GM23248 (cell line): Measurements from ENCODE around the gene IVL.

Experiments used
- EZH2 ChIP-seq: fragments of 200-600 bp; sonication (generic); IDR thresholded peaks from 2 replicates; pipeline ENCODE4 v1.6.1; 2018; ENCODE audit warnings: antibody characterized with exemption, mild to moderate bottlenecking; ENCODE audit not compliant: insufficient read depth, poor library complexity, severe bottlenecking
- EZH2phosphoT487 ChIP-seq: fragments of 200-600 bp; sonication (generic); IDR thresholded peaks from 2 replicates; pipeline ENCODE4 v1.6.1; 2018; ENCODE audit warnings: antibody characterized with exemption, moderate library complexity, mild to moderate bottlenecking, low read depth; ENCODE audit not compliant: insufficient read depth

DNA sequence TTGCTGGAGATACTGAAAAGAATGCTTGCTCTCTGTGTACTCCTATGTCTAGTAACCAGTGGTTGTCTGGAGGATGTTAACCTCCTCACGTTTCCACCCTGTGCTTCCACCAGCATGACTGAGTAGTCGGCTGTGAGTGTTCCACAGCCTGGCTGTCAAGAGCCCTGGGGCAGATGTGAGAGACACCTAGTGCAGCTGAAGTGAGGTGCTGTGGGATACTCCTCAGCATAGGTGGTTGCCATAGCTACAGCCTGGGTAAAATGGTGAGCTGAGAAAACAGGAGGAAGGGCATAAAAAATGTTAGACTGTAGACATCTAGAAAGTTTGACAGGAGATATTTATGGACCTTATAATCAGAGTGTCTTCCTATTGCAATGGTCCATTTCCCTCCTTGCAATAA, 15.8 kb downstream of the IVL start:
- TF ChIP-seq EZH2phosphoT487 (no peak), EZH2 (no peak)
